Measurements from ENCODE around the gene KISS1R.

Gene KISS1R

DNA sequence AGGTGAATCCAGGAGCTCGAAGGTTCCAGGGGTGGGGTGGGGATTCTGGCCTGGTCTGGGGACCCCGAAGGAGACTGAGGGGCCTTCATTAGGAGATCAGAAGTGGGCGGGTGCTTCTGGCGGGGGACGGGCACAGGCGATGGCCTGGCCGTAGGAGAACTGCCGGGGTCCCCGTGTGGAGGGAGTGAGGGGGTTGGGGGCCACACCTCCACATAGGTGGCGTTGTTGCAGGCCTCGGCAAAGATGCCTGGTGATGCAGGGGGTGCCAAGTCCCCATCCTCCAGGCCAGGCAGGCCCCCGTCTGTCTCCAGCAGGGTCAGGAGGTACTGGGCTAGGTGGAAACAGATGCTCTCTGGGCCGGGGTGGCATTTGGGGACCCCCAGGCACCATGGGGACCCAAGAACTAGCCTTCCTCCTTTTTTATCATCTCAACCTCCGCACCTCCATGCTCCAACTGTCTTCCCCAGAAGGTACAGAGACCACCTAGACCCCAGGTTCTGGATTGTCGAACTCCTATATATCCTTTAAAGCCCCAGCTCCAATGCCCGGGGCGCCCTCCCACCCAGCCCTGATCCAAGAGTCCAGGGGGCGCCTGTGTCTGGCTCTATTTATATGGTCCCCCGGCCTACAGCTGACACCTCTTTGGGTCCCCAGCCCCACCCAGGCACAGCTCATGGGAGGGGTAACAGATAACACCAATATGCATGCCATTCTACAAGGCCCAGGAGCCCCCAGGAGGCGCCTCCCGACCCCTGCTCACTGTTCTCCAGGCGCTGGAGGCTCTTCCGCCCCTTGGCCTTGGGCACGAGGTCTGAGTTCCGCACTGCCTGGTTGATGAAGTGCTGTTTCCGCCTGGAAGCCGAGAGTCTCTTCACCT is 15.7 kb upstream of the KISS1R start:
- Histone ChIP-seq H2BK120ac (ENCODE audit: low read depth, low read length) (no peak overlapping the region), H3K27me3 (ENCODE audit: control insufficient read depth in 3 of 3, insufficient read depth in 3 of 3, low read depth in 1 of 3, low read length in 3 of 3) (no peaks in the 10 kb centered on the region), H3K4ac (ENCODE audit: low read length) (peak overlapping the region; percentile 3), H3K14ac (ENCODE audit: low read length) (no peak overlapping the region), H2BK15ac (ENCODE audit: low read length) (no peak overlapping the region), H2BK5ac (ENCODE audit: low read length) (peak overlapping the region; percentile 66), H3K79me1 (ENCODE audit: low read depth, low read length) (peaks cover 13% of the 10 kb centered on the region), H3K4me3 (ENCODE audit: low read length in 2 of 2) (no peak overlapping the region), H4K91ac (ENCODE audit: low read depth, low read length, poor library complexity) (no peak overlapping the region), H2AFZ (ENCODE audit: low read length) (no peak overlapping the region), H3K4me2 (ENCODE audit: insufficient read depth, low read length, poor library complexity, severe bottlenecking) (no peak overlapping the region), H3K23ac (ENCODE audit: low read depth, low read length, poor library complexity) (no peak overlapping the region), H4K8ac (ENCODE audit: low read depth, low read length) (no peak overlapping the region), H3K18ac (ENCODE audit: low read length) (no peak overlapping the region), H3K27ac (replicated peaks; ENCODE audit: low read length) (no peak overlapping the region), H3K36me3 (replicated peaks in 1 of 2; ENCODE audit: control insufficient read depth in 2 of 2, insufficient read depth in 2 of 2, low read length in 2 of 2) (peaks cover 3 to 49% of the 10 kb centered on the region in 2 donors), H3K9me3 (replicated peaks in 1 of 2; ENCODE audit: control insufficient read depth in 2 of 2, insufficient read depth in 1 of 2, low read depth in 1 of 2, low read length in 2 of 2) (no peaks in the 10 kb centered on the region), H3K4me1 (ENCODE audit: control insufficient read depth in 2 of 2, insufficient read depth in 1 of 2, low read depth in 1 of 2, low read length in 2 of 2) (peaks cover 5 to 7% of the 10 kb centered on the region in 2 donors), H2AK5ac (ENCODE audit: low read depth, low read length) (no peak overlapping the region), H3K9ac (ENCODE audit: low read depth, low read length, poor library complexity) (no peak overlapping the region), H2BK12ac (ENCODE audit: low read length) (no peak overlapping the region)
- DNase-seq (ENCODE audit: low spot score), result no peak
- no CpG with 5 or more reads among the region's 27 CpGs for WGBS, 2 donors (ENCODE audit: extremely low coverage in 2 of 2, insufficient read length in 2 of 2, insufficient replicate concordance in 1 of 2)

DNA sequence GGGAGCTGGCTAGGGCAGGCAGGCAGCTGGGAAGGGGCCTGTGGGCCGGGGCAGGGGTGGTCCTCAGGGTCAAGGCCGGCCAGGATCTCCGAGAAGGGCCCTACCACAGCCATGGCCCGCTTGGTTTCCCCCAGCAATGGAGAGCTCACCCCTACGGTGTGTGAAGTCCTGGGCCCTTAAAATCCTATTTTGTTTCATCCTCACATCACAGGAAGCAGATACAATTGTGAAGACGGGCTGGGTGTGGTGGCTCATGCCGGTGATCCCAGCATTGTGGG is 15.1 kb upstream of the KISS1R start:
- no peak overlapping the region for H2BK5ac ChIP-seq (ENCODE audit: low read length)
- WGBS, 2 donors (ENCODE audit: extremely low coverage in 2 of 2, insufficient read length in 2 of 2, insufficient replicate concordance in 1 of 2), result no CpG with 5 or more reads among the region's 7 CpGs
- H3K79me1 ChIP-seq (ENCODE audit: low read depth, low read length), result peaks cover 13% of the 10 kb centered on the region

DNA sequence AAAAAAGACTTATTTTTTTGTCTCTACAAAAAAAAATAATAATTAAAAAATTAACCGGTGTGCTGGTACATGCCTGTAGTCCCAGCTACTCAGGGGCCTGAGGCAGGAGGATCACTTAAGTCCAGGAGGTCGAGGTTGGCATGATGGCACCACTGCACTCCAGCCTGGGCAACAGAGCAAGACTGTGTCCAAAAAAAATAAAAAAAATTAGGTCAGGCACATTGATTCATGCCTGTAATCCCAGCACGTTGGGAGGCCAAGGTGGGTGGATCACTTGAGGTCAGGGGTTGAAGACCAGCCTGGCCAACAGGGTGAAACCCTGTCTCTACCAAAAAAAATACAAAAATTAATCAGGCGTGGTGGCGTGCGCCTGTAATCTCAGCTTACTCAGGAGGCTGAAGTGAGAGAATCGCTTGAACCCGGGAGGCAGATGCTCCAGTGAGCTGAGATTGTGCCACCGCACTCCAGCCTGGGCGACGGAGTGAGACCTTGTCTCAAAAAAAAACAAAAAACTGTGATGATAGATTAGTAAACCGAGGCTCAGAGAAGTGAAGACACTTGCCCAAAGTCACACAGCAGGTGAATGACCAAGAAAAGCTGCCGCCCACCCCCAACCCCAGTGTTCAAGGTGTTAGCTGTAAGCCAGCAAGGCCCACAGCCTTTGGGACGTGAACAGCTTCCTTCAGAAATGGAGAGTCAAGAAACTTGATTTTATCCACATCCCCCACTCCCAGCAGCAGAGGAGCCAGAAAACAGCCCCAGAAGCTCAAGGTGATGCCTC is 14.5 kb upstream of the KISS1R start:
- Histone ChIP-seq H3K4ac (ENCODE audit: low read length) (no peak overlapping the region), H2BK15ac (ENCODE audit: low read length) (no peak overlapping the region), H3K27me3 (ENCODE audit: control insufficient read depth in 3 of 3, insufficient read depth in 3 of 3, low read depth in 1 of 3, low read length in 3 of 3) (no peaks in the 10 kb centered on the region), H3K4me3 (ENCODE audit: low read length in 2 of 2) (no peak overlapping the region), H2AK5ac (ENCODE audit: low read depth, low read length) (no peak overlapping the region), H3K23ac (ENCODE audit: low read depth, low read length, poor library complexity) (no peak overlapping the region), H4K8ac (ENCODE audit: low read depth, low read length) (no peak overlapping the region), H2BK5ac (ENCODE audit: low read length) (no peak overlapping the region), H2AFZ (ENCODE audit: low read length) (no peak overlapping the region), H3K79me1 (ENCODE audit: low read depth, low read length) (peaks cover 13% of the 10 kb centered on the region), H3K27ac (replicated peaks; ENCODE audit: low read length) (no peak overlapping the region), H3K36me3 (replicated peaks in 1 of 2; ENCODE audit: control insufficient read depth in 2 of 2, insufficient read depth in 2 of 2, low read length in 2 of 2) (peaks cover 3 to 37% of the 10 kb centered on the region in 2 donors), H2BK12ac (ENCODE audit: low read length) (no peak overlapping the region), H3K4me2 (ENCODE audit: insufficient read depth, low read length, poor library complexity, severe bottlenecking) (no peak overlapping the region), H3K9me3 (replicated peaks in 1 of 2; ENCODE audit: control insufficient read depth in 2 of 2, insufficient read depth in 1 of 2, low read depth in 1 of 2, low read length in 2 of 2) (no peaks in the 10 kb centered on the region), H3K9ac (ENCODE audit: low read depth, low read length, poor library complexity) (no peak overlapping the region), H3K18ac (ENCODE audit: low read length) (no peak overlapping the region), H4K91ac (ENCODE audit: low read depth, low read length, poor library complexity) (no peak overlapping the region), H3K4me1 (ENCODE audit: control insufficient read depth in 2 of 2, insufficient read depth in 1 of 2, low read depth in 1 of 2, low read length in 2 of 2) (peaks cover 5 to 7% of the 10 kb centered on the region in 2 donors), H2BK120ac (ENCODE audit: low read depth, low read length) (no peak overlapping the region), H3K14ac (ENCODE audit: low read length) (no peak overlapping the region)
- no CpG with 5 or more reads among the region's 14 CpGs for WGBS, 2 donors (ENCODE audit: extremely low coverage in 2 of 2, insufficient read length in 2 of 2, insufficient replicate concordance in 1 of 2)
- no peak for DNase-seq (ENCODE audit: low spot score)

More for the DNA sequence above, 15.1 kb upstream of the KISS1R start:
- no peak overlapping the region for H3K23ac ChIP-seq (ENCODE audit: low read depth, low read length, poor library complexity)
- H2AK5ac ChIP-seq (ENCODE audit: low read depth, low read length), result no peak overlapping the region
- H3K9ac ChIP-seq (ENCODE audit: low read depth, low read length, poor library complexity), result no peak overlapping the region
- H3K4me2 ChIP-seq (ENCODE audit: insufficient read depth, low read length, poor library complexity, severe bottlenecking), result no peak overlapping the region
- no peak overlapping the region for H4K91ac ChIP-seq (ENCODE audit: low read depth, low read length, poor library complexity)
- DNase-seq (ENCODE audit: low spot score), result no peak
- no peak overlapping the region for H2BK15ac ChIP-seq (ENCODE audit: low read length)
- no peaks in the 10 kb centered on the region for H3K9me3 ChIP-seq (replicated peaks in 1 of 2; ENCODE audit: control insufficient read depth in 2 of 2, insufficient read depth in 1 of 2, low read depth in 1 of 2, low read length in 2 of 2)
- peaks cover 5 to 7% of the 10 kb centered on the region in 2 donors for H3K4me1 ChIP-seq (ENCODE audit: control insufficient read depth in 2 of 2, insufficient read depth in 1 of 2, low read depth in 1 of 2, low read length in 2 of 2)
- no peak overlapping the region for H2AFZ ChIP-seq (ENCODE audit: low read length)
- H3K4me3 ChIP-seq (ENCODE audit: low read length in 2 of 2), result no peak overlapping the region
- H4K8ac ChIP-seq (ENCODE audit: low read depth, low read length), result no peak overlapping the region
- no peak overlapping the region for H2BK12ac ChIP-seq (ENCODE audit: low read length)
- peak overlapping the region; percentile 3 for H3K4ac ChIP-seq (ENCODE audit: low read length)
- no peak overlapping the region for H2BK120ac ChIP-seq (ENCODE audit: low read depth, low read length)
- no peaks in the 10 kb centered on the region for H3K27me3 ChIP-seq (ENCODE audit: control insufficient read depth in 3 of 3, insufficient read depth in 3 of 3, low read depth in 1 of 3, low read length in 3 of 3)
- H3K14ac ChIP-seq (ENCODE audit: low read length), result no peak overlapping the region
- no peak overlapping the region for H3K27ac ChIP-seq (replicated peaks; ENCODE audit: low read length)
- no peak overlapping the region for H3K18ac ChIP-seq (ENCODE audit: low read length)
- H3K36me3 ChIP-seq (replicated peaks in 1 of 2; ENCODE audit: control insufficient read depth in 2 of 2, insufficient read depth in 2 of 2, low read length in 2 of 2), result peaks cover 3 to 43% of the 10 kb centered on the region in 2 donors

DNA sequence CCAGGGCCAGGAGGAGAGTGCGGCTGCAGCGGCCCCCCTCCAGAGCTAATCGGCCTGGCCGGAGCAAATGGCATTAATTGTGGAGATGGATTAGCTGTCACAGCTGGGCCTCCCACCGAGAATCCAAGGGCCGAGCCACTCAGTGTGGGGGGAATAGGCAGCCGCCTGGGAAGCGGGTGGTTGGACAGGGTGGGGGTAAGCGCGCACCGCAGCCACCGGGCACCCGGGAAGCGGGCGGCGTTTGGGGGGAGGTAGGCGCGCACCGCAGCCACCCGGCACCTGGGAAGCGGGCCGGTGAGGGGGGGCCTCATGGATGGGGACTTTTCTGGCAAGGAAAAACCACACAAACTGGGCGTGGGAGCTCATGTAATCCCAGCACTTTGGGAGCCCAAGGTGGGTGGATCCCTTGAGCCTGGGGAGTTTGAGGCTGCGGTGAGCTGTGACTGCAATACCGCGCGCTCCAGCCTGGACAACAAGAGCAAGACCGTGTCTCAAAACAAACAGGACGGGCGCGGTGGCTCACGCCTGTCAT is 13.8 kb upstream of the KISS1R start:
- peaks cover 13% of the 10 kb centered on the region for H3K79me1 ChIP-seq (ENCODE audit: low read depth, low read length)
- no peak overlapping the region for H3K4ac ChIP-seq (ENCODE audit: low read length)
- H3K9ac ChIP-seq (ENCODE audit: low read depth, low read length, poor library complexity), result no peak overlapping the region
- no peak overlapping the region for H2BK15ac ChIP-seq (ENCODE audit: low read length)
- no peak overlapping the region for H2BK12ac ChIP-seq (ENCODE audit: low read length)
- no CpG with 5 or more reads among the region's 32 CpGs for WGBS, 2 donors (ENCODE audit: extremely low coverage in 2 of 2, insufficient read length in 2 of 2, insufficient replicate concordance in 1 of 2)
- no peak overlapping the region for H2BK120ac ChIP-seq (ENCODE audit: low read depth, low read length)
- H3K18ac ChIP-seq (ENCODE audit: low read length), result peak overlapping the region; percentile 57
- H3K27ac ChIP-seq (replicated peaks; ENCODE audit: low read length), result peak overlapping the region; percentile 43
- no peak overlapping the region for H4K8ac ChIP-seq (ENCODE audit: low read depth, low read length)
- peaks cover 5 to 7% of the 10 kb centered on the region in 2 donors for H3K4me1 ChIP-seq (ENCODE audit: control insufficient read depth in 2 of 2, insufficient read depth in 1 of 2, low read depth in 1 of 2, low read length in 2 of 2)
- no peak overlapping the region for H3K14ac ChIP-seq (ENCODE audit: low read length)
- H2BK5ac ChIP-seq (ENCODE audit: low read length), result no peak overlapping the region
- no peak overlapping the region for H3K23ac ChIP-seq (ENCODE audit: low read depth, low read length, poor library complexity)
- H4K91ac ChIP-seq (ENCODE audit: low read depth, low read length, poor library complexity), result no peak overlapping the region
- H3K27me3 ChIP-seq (ENCODE audit: control insufficient read depth in 3 of 3, insufficient read depth in 3 of 3, low read depth in 1 of 3, low read length in 3 of 3), result no peaks in the 10 kb centered on the region
- H3K4me3 ChIP-seq (ENCODE audit: low read length in 2 of 2), result no peak overlapping the region
- peak overlapping the region; percentile 63 for H2AK5ac ChIP-seq (ENCODE audit: low read depth, low read length)
- DNase-seq (ENCODE audit: low spot score), result no peak
- H3K36me3 ChIP-seq (replicated peaks in 1 of 2; ENCODE audit: control insufficient read depth in 2 of 2, insufficient read depth in 2 of 2, low read length in 2 of 2), result peaks cover 3 to 35% of the 10 kb centered on the region in 2 donors
- H3K4me2 ChIP-seq (ENCODE audit: insufficient read depth, low read length, poor library complexity, severe bottlenecking), result peak overlapping the region; percentile 18
- H2AFZ ChIP-seq (ENCODE audit: low read length), result no peak overlapping the region
- H3K9me3 ChIP-seq (replicated peaks in 1 of 2; ENCODE audit: control insufficient read depth in 2 of 2, insufficient read depth in 1 of 2, low read depth in 1 of 2, low read length in 2 of 2), result no peaks in the 10 kb centered on the region

Measured in neuronal stem cell (in vitro differentiated cells).